Ishikawa (cell line): ENCODE results near the gene GNG7.

Experiments used
- CEBPB ChIP-seq: IDR thresholded peaks from 2 replicates; pipeline ENCODE4 v1.6.1; 2012
- CREB1 ChIP-seq: IDR thresholded peaks from 2 replicates; pipeline ENCODE4 v1.6.1; 2012; ENCODE audit warnings: low read depth
- EGR1 ChIP-seq: IDR thresholded peaks from 2 replicates; pipeline ENCODE4 v1.6.1; 2012
- EP300 ChIP-seq: IDR thresholded peaks from 2 replicates; pipeline ENCODE4 v1.6.1; 2012; ENCODE audit warnings: borderline replicate concordance
- FOXM1 ChIP-seq: IDR thresholded peaks from 2 replicates; pipeline ENCODE4 v1.6.1; 2012; ENCODE audit warnings: low read depth, borderline replicate concordance
- MAX ChIP-seq: IDR thresholded peaks from 2 replicates; pipeline ENCODE4 v1.6.1; 2012
- NFIC ChIP-seq: IDR thresholded peaks from 2 replicates; pipeline ENCODE4 v1.6.1; 2012
- RAD21 ChIP-seq: IDR thresholded peaks from 2 replicates; pipeline ENCODE4 v1.6.1; 2012; ENCODE audit warnings: low read depth
- REST ChIP-seq: IDR thresholded peaks from 2 replicates; pipeline ENCODE4 v1.6.1; 2012; ENCODE audit warnings: low read depth, mild to moderate bottlenecking
- TAF1 ChIP-seq: IDR thresholded peaks from 2 replicates; pipeline ENCODE4 v1.6.1; 2012; ENCODE audit warnings: low read depth, mild to moderate bottlenecking
- TCF12 ChIP-seq: IDR thresholded peaks from 2 replicates; pipeline ENCODE4 v1.6.1; 2012; ENCODE audit warnings: low read depth
- TEAD4 ChIP-seq: IDR thresholded peaks from 2 replicates; pipeline ENCODE4 v1.6.1; 2012
- USF1 ChIP-seq: IDR thresholded peaks from 2 replicates; pipeline ENCODE4 v1.6.1; 2012
- YY1 ChIP-seq: IDR thresholded peaks from 2 replicates; pipeline ENCODE4 v1.6.1; 2012; ENCODE audit warnings: low read depth
- ZBTB7A ChIP-seq: IDR thresholded peaks from 2 replicates; pipeline ENCODE4 v1.6.1; 2012; ENCODE audit warnings: low read depth

The GNG7 gene

GRCh38 chr19:2617393-2618165 lies 84.9 kb downstream of the GNG7 start:
- TF ChIP-seq TEAD4 (no peak), RAD21 (no peak), CEBPB (no peak), TCF12 (no peak), NFIC (no peak), CREB1 (no peak), EGR1 (no peak), YY1 (no peak), TAF1 (no peak), ZBTB7A (no peak), EP300 (no peak)

GRCh38 chr19:2616741-2617392 lies 85.6 kb downstream of the GNG7 start:
- TF ChIP-seq FOXM1 (no peak), USF1 (peak; percentile 21; the same call in 1 of the 2 replicates), CREB1 (no peak)

GRCh38 chr19:2615782-2616181 lies 86.7 kb downstream of the GNG7 start:
- TF ChIP-seq USF1 (no peak), TAF1 (no peak), YY1 (no peak), FOXM1 (no peak), TCF12 (no peak), MAX (no peak), ZBTB7A (no peak), EGR1 (no peak), CREB1 (no peak), RAD21 (no peak), NFIC (no peak), TEAD4 (no peak), REST (no peak), EP300 (no peak)

GRCh38 chr19:2613507-2614295 lies 88.8 kb downstream of the GNG7 start:
- TF ChIP-seq NFIC (no peak), RAD21 (peak; percentile 83), ZBTB7A (no peak)

- TF ChIP-seq TEAD4 (no peak), USF1 (no peak), MAX (no peak), EGR1 (no peak), NFIC (no peak), TAF1 (no peak), FOXM1 (no peak), TCF12 (no peak), YY1 (no peak)
These were observed 89.8 kb downstream of the GNG7 start for GRCh38 chr19:2612619-2613249.

- TF ChIP-seq TCF12 = 0 out of 2 replicates have a peak, but pooled peaks have one; percentile 8
- no peak for TF ChIP-seq NFIC
These were observed 90.7 kb downstream of the GNG7 start for GRCh38 chr19:2611483-2612464.
